ENCODE data around the gene GLB1L2.

Gene GLB1L2

DNA sequence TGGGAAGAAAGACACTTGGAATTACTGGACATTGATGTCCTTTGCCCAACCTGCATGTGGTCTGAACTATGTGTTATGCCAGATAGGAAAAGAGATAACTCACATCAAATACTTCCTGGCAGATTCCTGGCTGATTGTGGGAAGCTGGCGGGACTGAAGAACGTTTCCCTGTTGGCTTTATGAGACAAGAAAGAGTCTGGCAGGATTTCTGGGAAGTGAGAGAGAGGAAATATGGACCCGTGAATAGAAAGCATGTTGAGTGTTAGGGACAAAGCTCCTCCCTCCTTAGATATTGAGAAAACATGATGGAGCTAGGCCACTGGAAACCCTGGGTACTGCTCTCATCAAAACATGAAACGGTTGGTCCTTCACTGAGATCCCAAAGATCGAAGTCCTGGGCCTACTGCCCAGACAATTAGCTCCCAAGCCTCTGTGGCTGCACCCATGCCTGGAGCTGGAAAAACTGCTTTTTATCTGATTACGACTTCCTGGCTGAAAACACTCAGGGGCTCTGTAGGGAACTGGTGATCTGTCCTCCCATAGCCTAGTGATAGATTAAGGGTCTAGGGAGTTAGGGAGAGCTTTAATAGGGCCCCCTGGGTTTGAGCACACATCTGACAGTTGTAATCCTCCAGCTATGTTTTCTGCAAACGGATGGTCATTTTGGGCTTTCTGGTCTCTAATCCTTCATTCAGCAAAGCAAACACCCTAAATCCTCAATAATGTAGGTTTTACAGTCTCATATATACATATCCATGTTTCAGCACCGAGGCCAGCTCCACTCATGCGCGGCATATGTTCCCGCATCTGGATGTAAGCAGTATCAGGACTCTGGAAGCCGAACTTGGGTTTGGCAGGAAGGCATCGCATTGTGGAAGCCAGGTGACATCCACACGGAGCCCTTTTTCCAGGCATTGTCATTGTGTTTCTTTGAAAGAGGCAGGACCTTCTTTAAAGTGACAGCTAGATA lies 86.4 kb downstream of the GLB1L2 start:
- no peak for DNase-seq (ENCODE audit: extremely low read depth in 1 of 2, low read depth in 1 of 2)

DNA sequence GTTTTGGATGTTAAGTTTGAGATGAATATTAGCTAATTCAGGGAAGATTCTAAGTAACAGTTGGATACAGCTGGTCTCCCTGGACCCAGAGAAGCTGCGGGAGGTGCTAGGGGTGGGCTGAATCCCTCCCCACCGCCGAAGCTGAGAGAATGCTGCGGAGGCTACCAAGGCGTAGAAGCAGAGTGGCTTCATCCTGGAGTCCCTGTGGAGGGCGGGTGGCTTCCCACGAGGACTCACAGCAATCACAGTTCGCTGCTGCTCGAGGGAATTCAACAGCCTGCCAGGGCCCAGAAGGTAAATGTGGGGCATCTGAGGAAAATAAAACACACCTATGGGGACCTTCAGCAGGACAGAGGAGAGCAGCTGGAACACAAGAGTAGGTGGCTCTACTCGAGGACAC lies 91.3 kb downstream of the GLB1L2 start:
- DNase-seq (ENCODE audit: extremely low read depth in 1 of 2, low read depth in 1 of 2) = no peak

DNA sequence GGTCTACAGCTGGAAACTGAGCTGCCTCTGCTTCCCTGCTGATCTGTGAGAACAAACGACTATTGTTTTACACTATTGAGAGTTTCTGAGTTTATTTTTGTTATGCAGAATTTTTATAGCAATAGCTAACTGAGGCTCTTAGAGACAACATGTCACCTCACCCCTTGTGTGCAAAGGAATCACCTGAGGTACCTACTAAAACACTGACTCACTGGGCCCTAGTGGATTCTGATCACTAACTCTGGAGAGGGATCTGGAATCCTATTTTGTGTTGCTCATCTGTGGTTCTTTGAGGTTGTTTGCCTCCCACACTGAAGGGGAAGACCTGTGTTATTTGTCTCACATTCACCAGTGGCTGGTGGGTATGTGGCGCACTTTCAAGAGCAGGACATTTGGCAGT lies 93.6 kb downstream of the GLB1L2 start:
- DNase-seq (ENCODE audit: extremely low read depth in 1 of 2, low read depth in 1 of 2) = no peak
